HepG2 (cell line): ENCODE results near the gene SEC24A. TPM values are rescaled to one million over a fixed set of nuclear protein-coding genes. Genes with fewer than 3 reads are reported as not detected.

Experiments
- ATAC-seq: fragments of 200-7000 bp; cut with Tn5 transposase; 3 replicates; pipeline ENCODE4 v1.9.1; 2020; ENCODE audit warnings: mild to moderate bottlenecking, moderate library complexity
- BruUV-seq: library from RNA; stranded (reverse); fragments of 400-500 nt; replicated peaks from 2 replicates; lab custom pipeline; 2021; lab: Mats Ljungman, UMichigan
- CTCF ChIA-PET: fragments of 300-600 bp; formaldehyde crosslinking; extraction: SDS; loops from one replicate; lab custom pipeline; 2021; ENCODE audit warnings: low total read pairs, inconsistent platforms, low intra/inter-chr PET ratio; lab: Yijun Ruan, JAX
- POLR2A ChIA-PET: fragments of 350-600 bp; sonication (Branson Sonifier 250); formaldehyde crosslinking; loops from one replicate; lab custom pipeline; 2020; ENCODE audit warnings: antibody characterized with exemption, inconsistent platforms; lab: Yijun Ruan, JAX
- DNase-seq: peaks from one replicate; pipeline ENCODE4 v3.0.0-alpha.2; 2015; ENCODE audit warnings: low spot score
- FAIRE-seq: peaks from 3 replicates; lab custom pipeline; 2011; peaks lifted over from hg19 to GRCh38; lab: Jason Lieb, UNC
- H2AFZ ChIP-seq: one replicate; pipeline ENCODE4 v1.6.1; 2011; ENCODE audit warnings: low read length, inconsistent platforms
- H3K27ac ChIP-seq: fragments of 300-600 bp; 3 replicates; pipeline ENCODE4 v1.8.0; 2011; ENCODE audit warnings: mixed run types, mild to moderate bottlenecking, mixed read lengths, low read length, inconsistent platforms; ENCODE audit not compliant: insufficient read depth; ENCODE audit errors: extremely low read length
- H3K27me3 ChIP-seq, 2 experiments: fragments of 200-600 bp in 1 of 2; 2 replicates in 1 of 2; 3 replicates in 1 of 2; pipeline versions ENCODE4 v1.6.0 to v1.8.0; 2011; ENCODE audit warnings: low read length in 2 of 2, mild to moderate bottlenecking in 2 of 2, moderate library complexity in 2 of 2, inconsistent platforms in 1 of 2; ENCODE audit not compliant: insufficient read depth in 2 of 2, control insufficient read depth in 1 of 2
- H3K36me3 ChIP-seq, 2 experiments: fragments of 200-600 bp in 1 of 2; replicated peaks in 1 of 2; 2 replicates in 1 of 2; 3 replicates in 1 of 2; pipeline versions ENCODE4 v1.5.1 to v1.8.0; 2011; ENCODE audit warnings: low read length in 2 of 2, inconsistent platforms in 1 of 2; ENCODE audit not compliant: insufficient read depth in 2 of 2, control insufficient read depth in 1 of 2
- H3K4me1 ChIP-seq: 2 replicates; pipeline ENCODE4 v1.5.1; 2012; ENCODE audit warnings: low read length, inconsistent platforms; ENCODE audit not compliant: insufficient read depth
- H3K4me2 ChIP-seq: 2 replicates; pipeline ENCODE4 v1.6.0; 2011; ENCODE audit warnings: low read depth, low read length, inconsistent platforms
- H3K4me3 ChIP-seq, 3 experiments: fragments of 200-600 bp in 1 of 3; sonication (generic), shearing (Covaris generic) in 1 of 3; replicated peaks in 1 of 3; 2 replicates each; pipeline ENCODE4 v1.5.1; 2011 to 2016; ENCODE audit warnings: low read length in 3 of 3, inconsistent platforms in 2 of 3, low read depth in 2 of 3, mild to moderate bottlenecking in 2 of 3, control low read depth in 1 of 3, mixed read lengths in 1 of 3; ENCODE audit not compliant: insufficient read depth in 1 of 3
- H3K79me2 ChIP-seq: one replicate; pipeline ENCODE4 v1.6.1; 2011; ENCODE audit warnings: low read length, inconsistent platforms; ENCODE audit not compliant: insufficient read depth
- H3K9ac ChIP-seq: 2 replicates; pipeline ENCODE4 v1.6.0; 2011; ENCODE audit warnings: mild to moderate bottlenecking, low read depth, low read length, inconsistent platforms; ENCODE audit not compliant: insufficient read depth
- H3K9me3 ChIP-seq: 2 replicates; pipeline ENCODE4 v1.5.1; 2012; ENCODE audit warnings: mild to moderate bottlenecking, low read length
- H4K20me1 ChIP-seq: 2 replicates; pipeline ENCODE4 v1.6.0; 2011; ENCODE audit warnings: inconsistent platforms, mild to moderate bottlenecking, low read length, moderate library complexity; ENCODE audit not compliant: insufficient read depth
- ARNT ChIP-seq: fragments of 450-650 bp; IDR thresholded peaks from 2 replicates; pipeline ENCODE4 v1.6.1; 2017
- BCLAF1 ChIP-seq: fragments of 450-650 bp; IDR thresholded peaks from 2 replicates; pipeline ENCODE4 v1.6.1; 2017; ENCODE audit warnings: mild to moderate bottlenecking
- FOSL1 ChIP-seq: sonication (generic); formaldehyde crosslinking; IDR thresholded peaks from 2 replicates; pipeline ENCODE4 v1.9.0; 2021; ENCODE audit warnings: missing genetic modification reagents, borderline replicate concordance
- FOXK1 ChIP-seq: sonication (generic); formaldehyde crosslinking; IDR thresholded peaks from 2 replicates; pipeline ENCODE4 v1.4.0; 2020; ENCODE audit warnings: low read depth, missing genetic modification reagents, borderline replicate concordance
- NFE2L2 ChIP-seq: fragments of 150-350 bp; IDR thresholded peaks from 2 replicates; pipeline ENCODE4 v1.6.1; 2014; ENCODE audit warnings: low read length
- PHF20 ChIP-seq: sonication (generic); formaldehyde crosslinking; IDR thresholded peaks from 2 replicates; pipeline ENCODE4 v1.5.0; 2020; ENCODE audit warnings: mild to moderate bottlenecking, missing genetic modification reagents
- PHF8 ChIP-seq: sonication (generic); formaldehyde crosslinking; IDR thresholded peaks from 2 replicates; pipeline ENCODE4 v1.5.0; 2020; ENCODE audit warnings: missing genetic modification reagents
- PLSCR1 ChIP-seq: sonication (generic); formaldehyde crosslinking; IDR thresholded peaks from 2 replicates; pipeline ENCODE4 v1.5.0; 2020; ENCODE audit warnings: missing genetic modification reagents, mild to moderate bottlenecking, borderline replicate concordance
- POLR2A ChIP-seq, 2 experiments: IDR thresholded peaks; 2 replicates each; pipeline ENCODE4 v1.6.1; 2011; ENCODE audit warnings: low read depth in 2 of 2, low read length in 2 of 2, mild to moderate bottlenecking in 1 of 2, moderate library complexity in 1 of 2; ENCODE audit not compliant: insufficient read depth in 1 of 2
- RARA ChIP-seq: IDR thresholded peaks from 2 replicates; pipeline ENCODE4 v1.6.1; 2016; ENCODE audit warnings: missing genetic modification reagents, missing compliant biosample characterization
- REPIN1 ChIP-seq: sonication (generic); formaldehyde crosslinking; IDR thresholded peaks from 2 replicates; pipeline ENCODE4 v1.8.0; 2022; ENCODE audit warnings: missing genetic modification reagents, low read depth, mild to moderate bottlenecking, borderline replicate concordance
- SNAI1 ChIP-seq: sonication (generic); formaldehyde crosslinking; IDR thresholded peaks from 2 replicates; pipeline ENCODE4 v1.5.0; 2020; ENCODE audit warnings: mild to moderate bottlenecking, missing genetic modification reagents, borderline replicate concordance
- SOX5 ChIP-seq: IDR thresholded peaks from 2 replicates; pipeline ENCODE4 v1.6.1; 2016; ENCODE audit warnings: borderline replicate concordance
- STAT5B ChIP-seq: sonication (generic); formaldehyde crosslinking; IDR thresholded peaks from 2 replicates; pipeline ENCODE4 v1.4.0; 2020; ENCODE audit warnings: missing genetic modification reagents
- TEAD3 ChIP-seq: optimal IDR thresholded peaks from 2 replicates; pipeline ENCODE3; 2016; ENCODE audit warnings: borderline replicate concordance
- TOPORS ChIP-seq: sonication (generic); formaldehyde crosslinking; IDR thresholded peaks from 2 replicates; pipeline ENCODE4 v1.8.0; 2023; ENCODE audit warnings: mild to moderate bottlenecking, missing genetic modification reagents
- ZBTB38 ChIP-seq: sonication (generic); formaldehyde crosslinking; IDR thresholded peaks from 2 replicates; pipeline ENCODE4 v1.5.1; 2020; ENCODE audit warnings: mild to moderate bottlenecking, missing genetic modification reagents
- ZGPAT ChIP-seq: IDR thresholded peaks from 2 replicates; pipeline ENCODE4 v1.6.1; 2016; ENCODE audit warnings: mild to moderate bottlenecking
- ZNF337 ChIP-seq: sonication (generic); formaldehyde crosslinking; IDR thresholded peaks from 2 replicates; pipeline ENCODE4 v1.5.1; 2020; ENCODE audit warnings: missing genetic modification reagents, low read depth, mild to moderate bottlenecking, borderline replicate concordance
- ZNF605 ChIP-seq: sonication (generic); formaldehyde crosslinking; IDR thresholded peaks from 2 replicates; pipeline ENCODE4 v1.8.0; 2022; ENCODE audit warnings: mild to moderate bottlenecking, missing genetic modification reagents
- WGBS: methylation state at CpG from one replicate; pipeline ENCODE4 v1.1.6; 2017; ENCODE audit warnings: low lambda C conversion rate; 5-methylcytosine and 5-hydroxymethylcytosine counted together
- in situ Hi-C: cut with HindIII; loops from 2 replicates; pipeline ENCODE4 v1.10.0; 2017; ENCODE audit warnings: low pct_unique_long_range_greater_than_20kb; ENCODE audit not compliant: extremely low pct_ligation_motif_present
- intact Hi-C: fragments of 100-400 bp; cut with micrococcal nuclease; formaldehyde crosslinking; loops from one replicate; pipeline ENCODE4 v1.10.0; 2022; ENCODE audit not compliant: unreplicated experiment
- polyA plus RNA-seq, 8 experiments: library from polyadenylated mRNA; depleted of rRNA in 3 of 8; stranded (reverse) in 7 of 8; unstranded in 1 of 8; fragments of >200 nt; fragmentation: Illumina TruSeq in 4 of 8; extraction: Trizol in 4 of 8; gene quantifications; 2 replicates each; pipeline versions ENCODE4 v1.2.1 to v1.2.3, GENCODE V29; 2011 to 2016; ENCODE audit warnings: low read depth in 4 of 8, missing spikeins in 1 of 8, mixed read lengths in 1 of 8; ENCODE audit not compliant: insufficient read depth in 1 of 8
- total RNA-seq, 5 experiments: library from RNA; depleted of rRNA; stranded (reverse); fragments of >200 nt; fragmentation: Illumina TruSeq; extraction: Trizol; gene quantifications; 2 replicates each; pipeline ENCODE4 v1.2.3, GENCODE V29; 2016; ENCODE audit warnings: low read depth in 1 of 5

Gene SEC24A
- total and polyA plus RNA-seq, 2 of the 13 experiments (the other 11 are each of a cell fraction or from before 2014, with no cell fraction given) = 30.5 to 56.8 TPM

- FAIRE-seq = peak; percentile 87
- no peaks in the 10 kb centered on the region for H3K9me3 ChIP-seq
- H3K4me3 ChIP-seq = peak within 1 kb of the TSS; percentile 83 to 91 (median 83)
- in situ Hi-C loops (no loop called here), intact Hi-C loops (loop anchor here (1.0 to 10.0 kb wide), 3 partner anchors 21 to 166 kb away; partner anchors contain the start of gene PCBD2)
- DNase-seq = peak; percentile 92
- H3K36me3 ChIP-seq = peaks cover 0 to 7% of the 10 kb centered on the region in 2 experiments; a peak in 2 of 5 replicates
- ATAC-seq = peak; percentile 96
- peaks cover 2% of the 10 kb centered on the region; the same call in 1 of the 2 replicates for H4K20me1 ChIP-seq
- peaks cover 40% of the 10 kb centered on the region for H3K4me1 ChIP-seq
- H3K27ac ChIP-seq = peak within 1 kb of the TSS; percentile 61
- H3K27me3 ChIP-seq = no peaks in the 10 kb centered on the region; a peak in 1 of 5 replicates
- no peak within 1 kb of the TSS for H2AFZ ChIP-seq
- H3K79me2 ChIP-seq = peaks cover 22% of the 10 kb centered on the region
- peak within 1 kb of the TSS; percentile 86 for H3K9ac ChIP-seq
- H3K4me2 ChIP-seq = peak within 1 kb of the TSS; percentile 99
- 16% methylated on average over 19 of the region's 66 CpGs for WGBS
- ChIA-PET POLR2A (interaction anchor here (0.5 to 2.3 kb wide), 11 partner anchors 9 to 169 kb away, joined by 3 to 18 read pairs (median 4); partner anchors contain the start of genes C5orf24, DDX46, PCBD2 and TXNDC15), CTCF (interaction anchor here (0.7 kb wide), 1 partner anchor 20 kb away, joined by 3 read pairs; no protein-coding TSS in a partner anchor)
- no TSS peak for BruUV-seq
- TF ChIP-seq ZNF337 (CRISPR knock-in tag) = no peak
- peak; percentile 75 for TF ChIP-seq FOXK1
- TF ChIP-seq PHF20 (CRISPR knock-in tag) = peak; percentile 85
- no peak for TF ChIP-seq BCLAF1
- no peak for TF ChIP-seq PLSCR1 (CRISPR knock-in tag)
- peak; percentile 92 for TF ChIP-seq PHF8
- TF ChIP-seq ZNF605 (CRISPR knock-in tag) = peak; percentile 87
- TF ChIP-seq NFE2L2 = no peak
- peak; percentile 42; the same call in 1 of the 2 replicates for TF ChIP-seq RARA (CRISPR knock-in tag)
- TF ChIP-seq ARNT = no peak
- TF ChIP-seq SNAI1 = peak; percentile 86; the same call in 1 of the 2 replicates
- TF ChIP-seq SOX5 (CRISPR knock-in tag) = peak; percentile 78
- TF ChIP-seq POLR2A (IDR thresholded peaks at IDR 0.05; ENCODE audit: insufficient read depth in 1 of 2, low read depth in 2 of 2, low read length in 2 of 2) = peak; percentile 78 to 87
- TF ChIP-seq ZGPAT (CRISPR knock-in tag) = peak; percentile 97
- peak; percentile 79 for TF ChIP-seq TEAD3 (CRISPR knock-in tag)
- no peak for TF ChIP-seq FOSL1 (CRISPR knock-in tag)
- peak; percentile 96 for TF ChIP-seq REPIN1 (CRISPR knock-in tag)
- peak; percentile 91 for TF ChIP-seq ZBTB38
- TF ChIP-seq TOPORS (CRISPR knock-in tag) = peak; percentile 94; the same call in 1 of the 2 replicates
- TF ChIP-seq STAT5B = no peak
These were observed 89.8 kb downstream of the SEC24A start, which contains the start of gene CAMLG for GRCh38 chr5:134738133-134738962. Gene CAMLG (plus strand): TSS chr5:134738548. CDS start chr5:134738621, 73 bp downstream.
